Neural cell (in vitro differentiated cells): Measurements from ENCODE around the gene ADAMTSL2. TPM values are rescaled to one million over a fixed set of nuclear protein-coding genes. Genes with fewer than 3 reads are reported as not detected.

ENCODE experiments used
- H2AFZ ChIP-seq: fragments of 200-600, 300-800 bp; sonication (generic), shearing (Covaris generic); 2 replicates; pipeline ENCODE4 v1.6.0; 2014; ENCODE audit warnings: low read depth, mild to moderate bottlenecking, antibody characterized with exemption, low read length, moderate library complexity
- H3F3A ChIP-seq: fragments of 200-600 bp; shearing (Covaris generic); 2 replicates; pipeline ENCODE4 v1.6.1; 2016; ENCODE audit warnings: mild to moderate bottlenecking, moderate library complexity, mixed read lengths, antibody characterized with exemption, low read length; ENCODE audit not compliant: insufficient read depth, poor library complexity, severe bottlenecking
- H3K27ac ChIP-seq: fragments of 200-600, 300-800 bp; sonication (generic), shearing (Covaris generic); 2 replicates; pipeline ENCODE4 v1.5.1; 2014; ENCODE audit warnings: mild to moderate bottlenecking, low read length, moderate library complexity
- H3K27me3 ChIP-seq: fragments of 300-800, 200-600 bp; sonication (generic), shearing (Covaris generic); 2 replicates; pipeline ENCODE4 v1.6.0; 2014; ENCODE audit warnings: mild to moderate bottlenecking, low read depth, low read length, moderate library complexity; ENCODE audit not compliant: insufficient read depth
- H3K36me3 ChIP-seq: fragments of 300-800, 200-600 bp; sonication (generic), shearing (Covaris generic); 2 replicates; pipeline ENCODE4 v1.5.1; 2014; ENCODE audit warnings: mild to moderate bottlenecking, antibody characterized with exemption, low read length, moderate library complexity; ENCODE audit not compliant: insufficient read depth
- H3K4me2 ChIP-seq: fragments of 300-800, 200-600 bp; sonication (generic), shearing (Covaris generic); 2 replicates; pipeline ENCODE4 v1.6.0; 2014; ENCODE audit warnings: mild to moderate bottlenecking, low read length
- H3K4me3 ChIP-seq: fragments of 300-800, 200-600 bp; sonication (generic), shearing (Covaris generic); 2 replicates; pipeline ENCODE4 v1.5.1; 2014; ENCODE audit warnings: mild to moderate bottlenecking, low read length, moderate library complexity
- H3K79me2 ChIP-seq: fragments of 200-600 bp; shearing (Covaris generic); replicated peaks from 2 replicates; pipeline ENCODE4 v1.6.0; 2014; ENCODE audit warnings: mild to moderate bottlenecking, low read length, moderate library complexity; ENCODE audit not compliant: insufficient read depth
- H3K9ac ChIP-seq: fragments of 300-800, 200-600 bp; sonication (generic), shearing (Covaris generic); 2 replicates; pipeline ENCODE4 v1.6.1; 2016; ENCODE audit warnings: mild to moderate bottlenecking, low read length, mixed read lengths
- H3K9me2 ChIP-seq: fragments of 200-600 bp; shearing (Covaris generic); 2 replicates; pipeline ENCODE4 v1.6.1; 2016; ENCODE audit warnings: mild to moderate bottlenecking, low read length, mixed read lengths; ENCODE audit not compliant: insufficient read depth
- H3K9me3 ChIP-seq: fragments of 200-600, 300-800 bp; sonication (generic), shearing (Covaris generic); 2 replicates; pipeline ENCODE4 v1.6.1; 2016; ENCODE audit warnings: mild to moderate bottlenecking, mixed run types, low read length, moderate library complexity, mixed read lengths
- H4K20me1 ChIP-seq: fragments of 200-600 bp; shearing (Covaris generic); 2 replicates; pipeline ENCODE4 v1.6.1; 2016; ENCODE audit warnings: mild to moderate bottlenecking, mixed run types; ENCODE audit not compliant: insufficient read depth
- CTCF ChIP-seq: fragments of 450-650 bp; IDR thresholded peaks from 2 replicates; pipeline ENCODE4 v1.5.1; 2014; ENCODE audit warnings: antibody characterized with exemption, mild to moderate bottlenecking, moderate library complexity; ENCODE audit not compliant: poor library complexity, severe bottlenecking
- EP300 ChIP-seq: fragments of 450-650 bp; conservative IDR thresholded peaks from 2 replicates; pipeline ENCODE4 v1.6.1; 2014; ENCODE audit warnings: antibody characterized with exemption, mild to moderate bottlenecking, moderate library complexity; ENCODE audit not compliant: poor library complexity, severe bottlenecking
- EZH2 ChIP-seq: fragments of 200-600, 300-800 bp; shearing (Covaris generic), sonication (generic); IDR thresholded peaks from 2 replicates; pipeline ENCODE4 v1.6.1; 2014; ENCODE audit warnings: antibody characterized with exemption, low read length, borderline replicate concordance, mild to moderate bottlenecking; ENCODE audit not compliant: insufficient read depth, poor library complexity, severe bottlenecking
- MXI1 ChIP-seq: fragments of 450-650 bp; conservative IDR thresholded peaks from 2 replicates; pipeline ENCODE4 v1.6.1; 2014; ENCODE audit warnings: antibody characterized with exemption, mild to moderate bottlenecking; ENCODE audit not compliant: poor library complexity, severe bottlenecking
- POLR2AphosphoS5 ChIP-seq: IDR thresholded peaks from 2 replicates; pipeline ENCODE4 v1.6.1; 2012
- RAD21 ChIP-seq: fragments of 450-650 bp; conservative IDR thresholded peaks from 2 replicates; pipeline ENCODE4 v1.6.1; 2014; ENCODE audit warnings: antibody characterized with exemption, mild to moderate bottlenecking, moderate library complexity
- SMC3 ChIP-seq: fragments of 450-650 bp; conservative IDR thresholded peaks from 2 replicates; pipeline ENCODE4 v1.6.1; 2014; ENCODE audit warnings: antibody characterized with exemption, mild to moderate bottlenecking, moderate library complexity; ENCODE audit not compliant: poor library complexity
- TAF1 ChIP-seq: IDR thresholded peaks from 2 replicates; pipeline ENCODE4 v1.6.1; 2012; ENCODE audit warnings: low read depth
- polyA plus RNA-seq: library from polyadenylated mRNA; depleted of rRNA; stranded (reverse); fragments of >200 nt; gene quantifications from 2 replicates; pipeline ENCODE4 v1.2.3, GENCODE V29; 2014
- TF ChIP-seq, protein P1 (sequence below): IDR thresholded peaks from 2 replicates; pipeline ENCODE4 v1.6.1; 2012; ENCODE audit warnings: borderline replicate concordance

Gene ADAMTSL2
- polyA plus RNA-seq, 1 donor from 2014 or later: 0.85 TPM

GRCh38 chr9:133613432-133613831 is 78.9 kb downstream of the ADAMTSL2 start:
- H3K4me2 ChIP-seq: no peak overlapping the region
- H3K36me3 ChIP-seq: no peaks in the 10 kb centered on the region
- H3K79me2 ChIP-seq: no peaks in the 10 kb centered on the region
- no peak overlapping the region for H3K4me3 ChIP-seq
- no peaks in the 10 kb centered on the region for H4K20me1 ChIP-seq
- peaks cover 31% of the 10 kb centered on the region for H3K27me3 ChIP-seq
- no peak overlapping the region for H3K9ac ChIP-seq
- H3K27ac ChIP-seq: no peak overlapping the region
- H3F3A ChIP-seq: no peaks in the 10 kb centered on the region
- TF ChIP-seq EP300 (no peak), EZH2 (no peak), RAD21 (no peak), SMC3 (no peak), MXI1 (no peak)
- TF ChIP-seq, protein P1, sequence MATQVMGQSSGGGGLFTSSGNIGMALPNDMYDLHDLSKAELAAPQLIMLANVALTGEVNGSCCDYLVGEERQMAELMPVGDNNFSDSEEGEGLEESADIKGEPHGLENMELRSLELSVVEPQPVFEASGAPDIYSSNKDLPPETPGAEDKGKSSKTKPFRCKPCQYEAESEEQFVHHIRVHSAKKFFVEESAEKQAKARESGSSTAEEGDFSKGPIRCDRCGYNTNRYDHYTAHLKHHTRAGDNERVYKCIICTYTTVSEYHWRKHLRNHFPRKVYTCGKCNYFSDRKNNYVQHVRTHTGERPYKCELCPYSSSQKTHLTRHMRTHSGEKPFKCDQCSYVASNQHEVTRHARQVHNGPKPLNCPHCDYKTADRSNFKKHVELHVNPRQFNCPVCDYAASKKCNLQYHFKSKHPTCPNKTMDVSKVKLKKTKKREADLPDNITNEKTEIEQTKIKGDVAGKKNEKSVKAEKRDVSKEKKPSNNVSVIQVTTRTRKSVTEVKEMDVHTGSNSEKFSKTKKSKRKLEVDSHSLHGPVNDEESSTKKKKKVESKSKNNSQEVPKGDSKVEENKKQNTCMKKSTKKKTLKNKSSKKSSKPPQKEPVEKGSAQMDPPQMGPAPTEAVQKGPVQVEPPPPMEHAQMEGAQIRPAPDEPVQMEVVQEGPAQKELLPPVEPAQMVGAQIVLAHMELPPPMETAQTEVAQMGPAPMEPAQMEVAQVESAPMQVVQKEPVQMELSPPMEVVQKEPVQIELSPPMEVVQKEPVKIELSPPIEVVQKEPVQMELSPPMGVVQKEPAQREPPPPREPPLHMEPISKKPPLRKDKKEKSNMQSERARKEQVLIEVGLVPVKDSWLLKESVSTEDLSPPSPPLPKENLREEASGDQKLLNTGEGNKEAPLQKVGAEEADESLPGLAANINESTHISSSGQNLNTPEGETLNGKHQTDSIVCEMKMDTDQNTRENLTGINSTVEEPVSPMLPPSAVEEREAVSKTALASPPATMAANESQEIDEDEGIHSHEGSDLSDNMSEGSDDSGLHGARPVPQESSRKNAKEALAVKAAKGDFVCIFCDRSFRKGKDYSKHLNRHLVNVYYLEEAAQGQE: no peak
- H2AFZ ChIP-seq: no peak overlapping the region
- H3K9me3 ChIP-seq: no peaks in the 10 kb centered on the region
- H3K9me2 ChIP-seq: no peaks in the 10 kb centered on the region

DNA sequence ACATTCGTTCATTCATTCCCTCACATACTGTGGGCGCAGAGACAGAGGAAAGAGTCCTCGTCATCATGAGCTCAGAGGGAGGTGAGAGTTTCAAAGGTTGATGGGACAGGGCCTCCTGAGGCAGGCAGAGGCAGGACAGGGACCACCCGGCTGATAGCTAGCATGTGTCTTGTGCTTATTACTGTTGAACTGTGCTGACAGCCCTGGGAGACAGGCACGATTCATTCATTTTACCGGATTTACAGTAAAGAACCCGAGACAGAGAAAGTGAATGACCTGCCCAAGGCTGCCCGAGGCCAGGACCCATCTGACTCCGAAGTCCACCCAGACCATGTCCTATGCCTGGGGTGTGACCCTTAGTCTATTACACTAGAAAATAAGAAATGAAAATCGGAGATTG is 79.6 kb downstream of the ADAMTSL2 start:
- no peak overlapping the region for H2AFZ ChIP-seq
- no peaks in the 10 kb centered on the region for H4K20me1 ChIP-seq
- H3K4me3 ChIP-seq: peak overlapping the region; percentile 21
- H3K36me3 ChIP-seq: no peaks in the 10 kb centered on the region
- no peaks in the 10 kb centered on the region for H3K9me2 ChIP-seq
- H3K27ac ChIP-seq: no peak overlapping the region
- H3K9me3 ChIP-seq: no peaks in the 10 kb centered on the region
- TF ChIP-seq, protein P1: no peak
- no peak for TF ChIP-seq TAF1
- no peak for TF ChIP-seq RAD21
- no peak for TF ChIP-seq CTCF
- no peak for TF ChIP-seq EP300
- no peak for TF ChIP-seq SMC3
- no peak for TF ChIP-seq MXI1
- no peak for TF ChIP-seq EZH2
- no peak for TF ChIP-seq POLR2AphosphoS5
- no peaks in the 10 kb centered on the region for H3F3A ChIP-seq
- no peaks in the 10 kb centered on the region for H3K79me2 ChIP-seq
- H3K9ac ChIP-seq: peak overlapping the region; percentile 2
- no peak overlapping the region for H3K4me2 ChIP-seq
- peaks cover 26% of the 10 kb centered on the region for H3K27me3 ChIP-seq
